IPS-20b (cell line): ENCODE results near the gene NDUFV1.
"Not testable (repeated sequence)": the region's sequence is repeated elsewhere in the genome, so short reads cannot be mapped to it uniquely, and the experiment has no call there.

ENCODE experiments used
- H3K27ac ChIP-seq: one replicate; pipeline ENCODE4 v1.5.1; 2013; ENCODE audit warnings: low read length
- H3K27me3 ChIP-seq: 2 replicates; pipeline ENCODE4 v1.6.1; 2013; ENCODE audit warnings: mild to moderate bottlenecking, low read length, inconsistent platforms; ENCODE audit not compliant: insufficient read depth
- H3K36me3 ChIP-seq: 2 replicates; pipeline ENCODE4 v1.6.1; 2013; ENCODE audit warnings: low read depth, mild to moderate bottlenecking, inconsistent platforms, low read length, moderate library complexity; ENCODE audit not compliant: insufficient read depth
- H3K4me1 ChIP-seq: 2 replicates; pipeline ENCODE4 v1.6.1; 2013; ENCODE audit warnings: mild to moderate bottlenecking, control low read depth, inconsistent platforms, low read length, moderate library complexity; ENCODE audit not compliant: insufficient read depth
- H3K4me3 ChIP-seq: 2 replicates; pipeline ENCODE4 v1.5.1; 2013; ENCODE audit warnings: mild to moderate bottlenecking, low read length, inconsistent platforms
- H3K9ac ChIP-seq: 2 replicates; pipeline ENCODE4 v1.6.1; 2013; ENCODE audit warnings: low read depth, mild to moderate bottlenecking, inconsistent platforms, low read length, moderate library complexity
- H3K9me3 ChIP-seq: 2 replicates; pipeline ENCODE4 v1.6.1; 2013; ENCODE audit warnings: mild to moderate bottlenecking, low read depth, low read length, inconsistent platforms; ENCODE audit not compliant: insufficient read depth

Gene NDUFV1

DNA sequence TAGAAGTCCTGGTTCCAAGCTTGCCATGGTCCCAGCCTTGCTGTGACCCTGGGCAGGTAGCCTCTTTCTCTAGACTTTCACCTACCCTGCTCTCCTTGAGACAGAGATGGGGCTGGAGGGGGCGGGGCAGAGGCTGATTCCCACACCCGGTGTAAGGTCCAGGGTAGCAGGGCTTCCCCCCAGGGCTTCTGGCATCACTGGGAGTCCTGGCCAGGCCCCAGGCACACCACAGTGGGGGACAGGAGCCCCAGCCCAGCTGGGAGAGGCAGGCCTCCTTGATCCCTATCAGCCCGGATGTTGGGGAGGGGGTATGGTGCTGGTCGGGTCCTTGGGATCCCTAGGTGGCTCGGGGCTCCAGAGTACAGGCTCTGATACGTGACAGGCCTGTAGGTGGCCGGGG, 24.7 kb downstream of the NDUFV1 start:
- no peak overlapping the region for H3K9ac ChIP-seq
- H3K36me3 ChIP-seq = peaks cover 5% of the 10 kb centered on the region; the same call in 1 of the 2 replicates
- no peaks in the 10 kb centered on the region for H3K27me3 ChIP-seq
- peak overlapping the region; percentile 81; the same call in 1 of the 2 replicates for H3K4me3 ChIP-seq
- no peaks in the 10 kb centered on the region for H3K9me3 ChIP-seq
- H3K4me1 ChIP-seq = peaks cover 4% of the 10 kb centered on the region; the same call in 1 of the 2 replicates
- no peak overlapping the region for H3K27ac ChIP-seq

DNA sequence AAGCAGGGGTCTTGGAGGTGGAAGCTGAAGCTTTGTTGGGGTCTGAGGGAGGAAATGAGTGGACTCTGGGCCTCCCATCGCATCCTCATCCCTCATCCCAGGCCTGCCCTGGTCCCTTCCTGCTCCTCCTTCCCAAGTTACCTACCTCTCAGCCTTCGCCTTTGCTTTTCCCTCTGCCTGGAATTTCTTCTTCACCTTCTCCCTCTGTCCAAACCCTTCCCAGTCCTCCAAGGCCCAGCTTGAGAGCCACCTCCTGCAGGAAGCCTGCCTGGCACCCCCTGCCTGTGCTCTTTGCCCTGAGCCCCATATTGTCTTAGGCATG, 25.1 kb downstream of the NDUFV1 start:
- Histone ChIP-seq H3K4me1 (peaks cover 4% of the 10 kb centered on the region; the same call in 1 of the 2 replicates), H3K36me3 (peaks cover 5% of the 10 kb centered on the region; the same call in 1 of the 2 replicates), H3K27me3 (no peaks in the 10 kb centered on the region), H3K9me3 (no peaks in the 10 kb centered on the region), H3K27ac (no peak overlapping the region), H3K9ac (no peak overlapping the region), H3K4me3 (no peak overlapping the region)

DNA sequence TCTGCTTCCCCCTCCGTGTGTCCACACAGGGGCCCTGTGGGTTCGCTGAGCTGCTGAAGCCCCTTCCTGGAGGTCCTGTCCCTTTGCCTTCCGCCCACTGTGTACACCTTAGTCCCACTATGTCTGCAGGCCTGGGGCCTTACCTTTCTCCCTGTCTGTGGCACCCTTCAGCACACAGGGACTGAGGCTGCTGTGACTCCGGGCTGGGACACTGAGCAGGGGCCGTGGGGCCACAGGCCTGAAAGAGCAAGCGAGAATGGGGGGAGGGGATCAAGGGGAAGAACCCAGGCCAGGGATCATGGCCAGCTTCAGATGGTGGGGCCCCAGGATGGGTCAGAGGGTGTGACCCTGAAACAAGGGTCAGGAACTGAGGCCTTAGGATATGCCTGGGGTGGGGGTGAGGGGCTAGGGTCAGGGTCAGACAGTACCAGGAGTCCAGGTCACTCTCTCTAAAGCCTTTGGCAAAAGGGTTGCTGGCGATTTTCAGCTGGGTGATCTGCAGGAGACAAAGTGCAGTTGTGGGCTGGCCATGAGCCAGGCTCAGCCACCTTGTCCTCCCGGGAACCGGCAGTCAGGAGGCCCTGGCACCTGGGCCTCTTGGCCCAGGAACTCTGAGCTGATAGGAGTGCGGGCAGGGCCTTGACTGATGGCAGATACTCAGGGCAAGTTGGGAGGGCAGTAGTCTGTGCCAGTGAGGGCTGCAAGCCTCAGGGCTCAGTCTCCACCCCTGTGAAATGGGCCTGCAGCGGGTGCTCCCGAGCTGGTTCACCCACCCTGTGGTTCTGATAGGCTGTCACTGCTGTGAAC, 25.6 kb downstream of the NDUFV1 start:
- Histone ChIP-seq H3K4me1 (peaks cover 4% of the 10 kb centered on the region; the same call in 1 of the 2 replicates), H3K36me3 (peaks cover 1% of the 10 kb centered on the region; the same call in 1 of the 2 replicates), H3K4me3 (no peak overlapping the region), H3K9me3 (no peaks in the 10 kb centered on the region), H3K27ac (no peak overlapping the region), H3K9ac (no peak overlapping the region), H3K27me3 (no peaks in the 10 kb centered on the region)

DNA sequence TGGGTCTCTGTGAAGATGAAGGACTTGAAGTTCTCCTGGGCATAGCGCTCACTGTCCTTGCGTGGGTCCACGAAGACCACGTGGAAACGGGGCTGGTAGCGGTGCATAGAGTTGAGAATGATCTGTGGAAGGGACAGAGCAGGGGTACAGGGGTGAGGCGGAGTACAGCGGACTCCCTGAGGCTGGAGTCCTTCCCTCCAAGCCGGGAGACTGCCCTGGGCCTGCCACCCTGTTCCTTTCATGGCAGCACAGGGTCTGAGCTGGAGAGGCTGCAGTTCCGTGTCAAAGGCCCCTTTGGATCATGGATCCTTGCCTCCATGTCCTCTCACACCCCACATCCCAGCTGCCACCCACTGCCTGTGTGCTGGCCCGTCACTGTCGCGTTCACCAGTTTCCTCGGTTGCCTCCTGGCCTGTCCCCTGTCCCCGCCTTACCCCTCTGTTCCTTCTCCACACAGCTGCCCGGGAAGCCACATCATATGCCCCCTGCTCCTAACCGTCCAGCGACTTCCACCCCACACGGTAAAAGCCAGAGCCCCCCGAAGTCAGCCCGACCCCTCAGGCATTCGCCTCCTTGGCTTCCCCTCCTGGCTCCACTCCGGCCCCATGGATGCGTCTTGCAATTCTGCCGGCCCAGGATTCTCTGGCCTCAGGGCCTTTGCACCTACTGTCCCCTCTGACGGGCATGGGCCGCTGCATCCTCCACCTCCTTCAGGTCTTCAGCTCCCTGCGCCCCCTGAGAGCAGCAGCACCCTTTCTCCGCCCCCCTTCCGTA, 26.4 kb downstream of the NDUFV1 start:
- no peaks in the 10 kb centered on the region for H3K27me3 ChIP-seq
- no peak overlapping the region; the same call in 1 of the 2 replicates for H3K9ac ChIP-seq
- no peak overlapping the region for H3K4me3 ChIP-seq
- H3K36me3 ChIP-seq = no peaks in the 10 kb centered on the region
- no peak overlapping the region for H3K27ac ChIP-seq
- H3K9me3 ChIP-seq = no peaks in the 10 kb centered on the region
- H3K4me1 ChIP-seq = peaks cover 4% of the 10 kb centered on the region; the same call in 1 of the 2 replicates

DNA sequence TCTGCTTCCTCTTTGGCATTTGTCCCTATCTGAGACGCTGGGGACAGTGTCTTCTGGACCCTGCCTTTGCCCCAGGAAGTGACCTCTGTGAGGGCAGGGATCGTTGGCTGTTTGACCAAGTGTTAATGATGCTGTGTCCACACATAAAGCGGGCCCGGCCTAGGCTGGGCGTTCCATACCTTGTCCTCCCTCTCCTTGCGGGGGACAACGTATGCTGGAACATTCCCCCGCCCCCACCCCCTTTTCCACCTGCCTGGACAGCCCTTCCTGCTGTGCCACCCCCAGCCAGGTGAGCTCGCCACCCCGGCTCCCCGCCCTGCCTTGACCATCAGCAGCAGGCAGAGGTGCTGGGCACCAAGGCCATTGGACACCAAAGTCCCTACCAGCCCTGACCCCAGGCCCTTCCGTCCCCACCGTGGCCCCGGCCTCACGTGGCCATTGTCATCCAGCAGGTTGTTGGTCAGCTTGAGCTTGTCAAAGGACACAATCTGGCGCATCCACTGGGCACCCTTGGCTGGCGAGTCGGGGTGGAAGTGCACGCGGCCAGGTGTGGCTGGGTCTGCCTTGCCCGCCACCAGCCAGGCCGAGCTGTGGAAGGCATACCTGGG, 27.1 kb downstream of the NDUFV1 start:
- no peaks in the 10 kb centered on the region for H3K9me3 ChIP-seq
- H3K4me3 ChIP-seq = no peak overlapping the region
- H3K36me3 ChIP-seq = no peaks in the 10 kb centered on the region
- peaks cover 4% of the 10 kb centered on the region; the same call in 1 of the 2 replicates for H3K4me1 ChIP-seq
- H3K27ac ChIP-seq = no peak overlapping the region
- H3K27me3 ChIP-seq = no peaks in the 10 kb centered on the region
- no peak overlapping the region for H3K9ac ChIP-seq

DNA sequence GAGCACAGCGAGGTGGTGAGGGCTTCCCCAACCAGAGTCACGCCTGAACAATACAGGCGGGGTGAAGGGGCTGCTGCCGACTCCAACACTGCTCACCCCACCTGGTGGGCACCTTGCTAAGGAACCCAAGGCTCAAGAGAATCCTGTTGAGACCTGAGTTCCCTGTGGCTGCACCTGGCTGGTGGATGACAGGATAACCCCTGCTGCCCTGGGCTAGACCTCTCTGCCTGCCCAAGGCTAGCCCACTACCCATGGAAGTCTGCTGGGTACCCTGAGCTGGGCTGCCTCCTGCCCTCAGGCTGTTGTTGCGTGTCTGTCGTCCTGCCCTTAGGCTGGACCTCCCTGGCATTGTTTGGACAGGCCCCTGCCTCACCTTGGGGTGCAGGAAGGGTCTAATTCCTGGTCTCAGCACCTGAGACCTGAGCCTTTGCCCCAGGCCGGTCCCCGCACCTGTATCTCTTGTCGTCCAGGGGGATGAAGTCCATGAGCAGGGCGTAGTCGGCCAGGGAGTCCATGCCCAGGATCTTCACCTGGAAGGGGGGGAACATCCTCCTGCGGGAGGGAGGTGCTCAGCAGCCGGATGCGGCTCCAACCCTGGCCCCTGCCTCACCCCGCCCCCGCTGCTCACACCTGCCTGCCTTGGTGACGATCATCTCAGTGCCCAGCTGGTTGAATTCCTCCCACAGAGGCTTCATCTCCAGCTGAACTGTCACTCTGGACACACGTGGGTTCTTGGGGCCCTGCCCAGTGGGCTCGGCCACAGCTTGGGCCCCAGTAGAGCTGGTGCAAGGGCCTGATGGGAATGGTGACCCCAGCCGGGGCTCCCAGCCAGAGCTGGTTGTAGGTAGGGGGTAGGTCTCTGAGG, 27.9 kb downstream of the NDUFV1 start:
- H3K9ac ChIP-seq = no peak overlapping the region
- peaks cover 4% of the 10 kb centered on the region; the same call in 1 of the 2 replicates for H3K4me1 ChIP-seq
- no peaks in the 10 kb centered on the region for H3K9me3 ChIP-seq
- H3K36me3 ChIP-seq = no peaks in the 10 kb centered on the region
- H3K27me3 ChIP-seq = peaks cover 4% of the 10 kb centered on the region
- no peak overlapping the region for H3K27ac ChIP-seq
- no peak overlapping the region for H3K4me3 ChIP-seq

DNA sequence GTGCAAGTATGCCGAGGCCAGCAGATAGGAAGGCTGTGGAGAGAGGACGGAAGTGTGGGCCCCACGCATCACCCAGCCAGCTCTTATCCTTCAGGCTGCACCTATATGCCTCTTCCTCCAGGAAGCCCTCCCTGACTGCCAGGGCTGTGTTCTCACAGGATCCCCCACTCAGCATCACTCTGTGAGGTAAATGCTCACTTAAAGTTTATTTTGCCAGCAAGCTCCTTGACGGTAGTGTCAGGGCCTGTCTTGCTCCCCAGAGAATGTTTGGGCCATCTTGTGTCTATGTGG, 28.4 kb downstream of the NDUFV1 start:
- peaks cover 9% of the 10 kb centered on the region for H3K27me3 ChIP-seq
- peaks cover 4% of the 10 kb centered on the region; the same call in 1 of the 2 replicates for H3K4me1 ChIP-seq
- no peaks in the 10 kb centered on the region for H3K36me3 ChIP-seq
- no peak overlapping the region for H3K27ac ChIP-seq
- H3K4me3 ChIP-seq = no peak overlapping the region
- H3K9me3 ChIP-seq = no peaks in the 10 kb centered on the region; the same call in 1 of the 2 replicates
- no peak overlapping the region for H3K9ac ChIP-seq

DNA sequence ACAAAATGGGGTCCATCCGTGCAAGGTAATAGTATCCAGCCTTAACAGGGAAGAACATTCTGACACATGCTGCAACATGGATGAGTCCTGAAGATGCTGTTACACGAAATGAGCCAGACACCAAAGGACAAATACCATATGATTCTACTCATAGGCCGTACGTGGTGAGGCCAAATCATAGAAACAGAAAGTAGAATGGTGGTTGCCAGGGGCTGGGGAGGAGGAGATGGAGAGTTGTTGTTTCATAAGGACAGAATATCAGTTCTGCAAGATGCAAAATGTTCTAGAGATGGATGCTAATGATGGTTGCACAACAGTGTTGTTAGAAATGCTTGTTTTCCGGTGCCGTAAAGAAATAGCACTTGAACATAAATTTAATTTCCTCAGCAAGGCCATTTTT, 30.2 kb downstream of the NDUFV1 start:
- Histone ChIP-seq H3K27me3 (peaks cover 19% of the 10 kb centered on the region), H3K4me3 (no peak overlapping the region), H3K9me3 (no peaks in the 10 kb centered on the region; the same call in 1 of the 2 replicates), H3K9ac (no peak overlapping the region), H3K4me1 (no peaks in the 10 kb centered on the region), H3K27ac (no peak overlapping the region), H3K36me3 (no peaks in the 10 kb centered on the region)

DNA sequence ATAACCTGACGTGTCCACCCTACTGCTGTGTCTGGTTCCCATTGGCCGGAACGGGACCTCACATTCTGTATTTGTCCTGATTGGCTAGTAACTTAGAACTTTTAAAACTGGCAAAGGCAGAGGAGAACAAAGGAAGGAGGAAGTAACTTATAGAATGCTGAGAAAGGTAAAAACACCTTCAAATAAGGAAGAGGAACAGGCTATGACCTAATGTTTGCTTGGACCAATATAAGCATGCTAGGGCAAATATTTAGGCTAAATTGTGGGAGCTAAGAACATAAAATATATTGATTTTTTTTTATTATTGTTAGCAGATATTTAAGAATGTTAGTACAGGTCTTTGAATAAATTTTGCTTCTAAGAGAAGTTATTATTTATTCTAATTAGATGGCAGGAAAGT, 30.7 kb downstream of the NDUFV1 start:
- not testable (repeated sequence) for H3K27ac ChIP-seq, H3K36me3 ChIP-seq, H3K4me1 ChIP-seq, H3K9ac ChIP-seq, H3K9me3 ChIP-seq, H3K4me3 ChIP-seq
- H3K27me3 ChIP-seq = peaks cover 19% of the 10 kb centered on the region

DNA sequence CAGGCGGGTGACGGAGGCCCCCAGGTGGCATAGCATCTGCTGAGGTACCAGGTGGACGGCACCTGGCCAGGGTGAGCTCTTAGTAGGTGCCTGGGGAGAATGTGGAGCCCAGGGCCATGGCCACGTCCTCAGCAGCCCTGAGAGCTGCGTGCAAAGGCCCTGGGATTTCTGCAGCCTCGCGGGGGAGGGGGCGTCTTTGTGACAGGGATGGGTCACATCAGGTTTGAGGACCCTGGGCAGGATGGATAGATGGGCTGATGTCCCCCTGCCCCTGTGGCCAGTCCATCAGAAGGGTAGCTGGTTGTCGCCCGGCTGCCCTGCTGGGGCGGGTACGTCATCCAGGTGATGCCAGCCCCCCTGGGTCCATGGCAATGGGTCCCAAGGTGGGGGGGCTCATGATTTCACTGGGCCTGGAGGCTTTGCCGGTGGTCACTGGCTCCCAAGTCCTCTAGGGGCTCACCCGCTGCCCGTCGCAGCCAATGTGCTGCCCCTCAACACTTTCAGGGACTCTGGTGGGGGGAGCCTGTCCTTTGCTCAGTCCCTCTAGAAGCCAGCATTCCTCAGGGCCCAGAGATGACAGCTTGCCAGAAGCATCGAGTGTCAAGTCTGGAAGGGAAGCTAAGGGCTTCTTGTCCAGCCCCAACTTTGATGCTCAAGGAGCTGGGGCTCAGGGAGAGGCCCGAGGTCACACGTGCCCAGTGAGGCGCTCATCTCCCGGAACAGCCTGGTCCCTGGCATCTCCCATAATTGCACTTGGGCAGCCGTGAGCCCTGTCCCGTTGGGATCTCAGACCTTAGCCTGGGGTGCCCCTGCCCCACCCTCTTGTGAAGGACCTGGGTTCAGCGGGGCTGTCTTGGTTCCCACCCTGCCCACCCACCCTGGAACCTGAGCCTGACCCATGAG, 32.0 kb downstream of the NDUFV1 start:
- no peaks in the 10 kb centered on the region; the same call in 1 of the 2 replicates for H3K9me3 ChIP-seq

More for the DNA sequence above, 32.0 kb downstream of the NDUFV1 start:
- Histone ChIP-seq H3K27ac (no peak overlapping the region), H3K9ac (no peak overlapping the region), H3K36me3 (no peaks in the 10 kb centered on the region), H3K4me3 (no peak overlapping the region), H3K4me1 (no peaks in the 10 kb centered on the region), H3K27me3 (peaks cover 19% of the 10 kb centered on the region)
